ENCODE measurements around the gene NOL7. TPM values are rescaled to one million over a fixed set of nuclear protein-coding genes. Genes with fewer than 3 reads are reported as not detected.

The NOL7 gene
- total and polyA plus RNA-seq, 2 experiments from 2014 or later: 97.2 to 251 TPM

DNA sequence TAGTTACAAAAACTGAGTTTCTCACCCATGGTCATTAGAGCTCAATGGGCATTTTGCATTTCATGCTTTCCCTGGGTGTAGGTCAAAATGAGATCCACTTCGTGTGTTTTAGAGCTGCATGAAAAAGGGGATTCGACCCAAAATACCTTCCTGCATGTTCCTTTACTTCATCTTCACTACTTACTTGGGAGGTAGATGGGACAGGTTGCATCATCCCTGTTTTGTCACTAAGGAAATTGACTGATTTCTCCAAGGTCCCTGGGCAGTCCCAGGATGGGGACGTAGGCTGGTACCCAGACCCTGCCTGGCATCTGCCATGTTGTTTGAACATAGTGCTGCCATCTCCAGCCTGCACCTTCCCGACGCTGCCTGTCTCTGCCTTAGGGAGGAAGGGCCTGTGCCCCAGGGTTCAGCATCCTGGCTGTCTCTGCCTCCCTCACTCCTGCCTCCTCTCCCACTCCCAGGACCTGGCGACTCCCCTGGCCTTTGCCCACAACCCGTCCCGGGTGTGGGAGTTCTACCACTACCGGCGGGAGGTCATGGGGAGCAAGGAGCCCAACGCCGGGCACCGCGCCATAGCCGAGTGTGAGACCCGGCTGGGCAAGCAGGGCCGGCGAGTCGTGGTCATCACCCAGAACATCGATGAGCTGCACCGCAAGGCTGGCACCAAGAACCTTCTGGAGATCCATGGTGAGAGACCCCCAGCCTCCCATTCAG, 23.8 kb upstream of the NOL7 start:
- Histone ChIP-seq H3K9me2 (ENCODE audit: insufficient read depth) (no peaks in the 10 kb centered on the region), H3K4me3 (no peak overlapping the region), H3K4me2 (no peak overlapping the region), H3K36me3 (ENCODE audit: insufficient read depth) (peaks cover 8% of the 10 kb centered on the region; the same call in 1 of the 2 replicates), H3F3A (replicated peaks; ENCODE audit: low read depth) (no peaks in the 10 kb centered on the region; the same call in 1 of the 2 replicates), H3K27me3 (ENCODE audit: insufficient read depth) (no peaks in the 10 kb centered on the region), H3K79me2 (replicated peaks; ENCODE audit: insufficient read depth) (no peaks in the 10 kb centered on the region), H3K4me1 (ENCODE audit: insufficient read depth) (no peaks in the 10 kb centered on the region), H2AFZ (no peak overlapping the region), H4K20me1 (replicated peaks; ENCODE audit: insufficient read depth) (no peaks in the 10 kb centered on the region; the same call in 1 of the 2 replicates), H3K27ac (ENCODE audit: low read depth) (no peak overlapping the region)
- no peak for TF ChIP-seq CREB1 (CRISPR knock-in tag; IDR thresholded peaks at IDR 0.05; ENCODE audit: low read depth)
- TF ChIP-seq, protein P1, sequence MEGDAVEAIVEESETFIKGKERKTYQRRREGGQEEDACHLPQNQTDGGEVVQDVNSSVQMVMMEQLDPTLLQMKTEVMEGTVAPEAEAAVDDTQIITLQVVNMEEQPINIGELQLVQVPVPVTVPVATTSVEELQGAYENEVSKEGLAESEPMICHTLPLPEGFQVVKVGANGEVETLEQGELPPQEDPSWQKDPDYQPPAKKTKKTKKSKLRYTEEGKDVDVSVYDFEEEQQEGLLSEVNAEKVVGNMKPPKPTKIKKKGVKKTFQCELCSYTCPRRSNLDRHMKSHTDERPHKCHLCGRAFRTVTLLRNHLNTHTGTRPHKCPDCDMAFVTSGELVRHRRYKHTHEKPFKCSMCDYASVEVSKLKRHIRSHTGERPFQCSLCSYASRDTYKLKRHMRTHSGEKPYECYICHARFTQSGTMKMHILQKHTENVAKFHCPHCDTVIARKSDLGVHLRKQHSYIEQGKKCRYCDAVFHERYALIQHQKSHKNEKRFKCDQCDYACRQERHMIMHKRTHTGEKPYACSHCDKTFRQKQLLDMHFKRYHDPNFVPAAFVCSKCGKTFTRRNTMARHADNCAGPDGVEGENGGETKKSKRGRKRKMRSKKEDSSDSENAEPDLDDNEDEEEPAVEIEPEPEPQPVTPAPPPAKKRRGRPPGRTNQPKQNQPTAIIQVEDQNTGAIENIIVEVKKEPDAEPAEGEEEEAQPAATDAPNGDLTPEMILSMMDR (conservative IDR thresholded peaks at IDR 0.05; ENCODE audit: low read depth in 2 of 2): no peak
- no peak for TF ChIP-seq NANOG (IDR thresholded peaks at IDR 0.05; ENCODE audit: borderline replicate concordance)
- TF ChIP-seq, protein P2, sequence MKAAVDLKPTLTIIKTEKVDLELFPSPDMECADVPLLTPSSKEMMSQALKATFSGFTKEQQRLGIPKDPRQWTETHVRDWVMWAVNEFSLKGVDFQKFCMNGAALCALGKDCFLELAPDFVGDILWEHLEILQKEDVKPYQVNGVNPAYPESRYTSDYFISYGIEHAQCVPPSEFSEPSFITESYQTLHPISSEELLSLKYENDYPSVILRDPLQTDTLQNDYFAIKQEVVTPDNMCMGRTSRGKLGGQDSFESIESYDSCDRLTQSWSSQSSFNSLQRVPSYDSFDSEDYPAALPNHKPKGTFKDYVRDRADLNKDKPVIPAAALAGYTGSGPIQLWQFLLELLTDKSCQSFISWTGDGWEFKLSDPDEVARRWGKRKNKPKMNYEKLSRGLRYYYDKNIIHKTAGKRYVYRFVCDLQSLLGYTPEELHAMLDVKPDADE (IDR thresholded peaks at IDR 0.05): no peak
- TF ChIP-seq, protein P3, sequence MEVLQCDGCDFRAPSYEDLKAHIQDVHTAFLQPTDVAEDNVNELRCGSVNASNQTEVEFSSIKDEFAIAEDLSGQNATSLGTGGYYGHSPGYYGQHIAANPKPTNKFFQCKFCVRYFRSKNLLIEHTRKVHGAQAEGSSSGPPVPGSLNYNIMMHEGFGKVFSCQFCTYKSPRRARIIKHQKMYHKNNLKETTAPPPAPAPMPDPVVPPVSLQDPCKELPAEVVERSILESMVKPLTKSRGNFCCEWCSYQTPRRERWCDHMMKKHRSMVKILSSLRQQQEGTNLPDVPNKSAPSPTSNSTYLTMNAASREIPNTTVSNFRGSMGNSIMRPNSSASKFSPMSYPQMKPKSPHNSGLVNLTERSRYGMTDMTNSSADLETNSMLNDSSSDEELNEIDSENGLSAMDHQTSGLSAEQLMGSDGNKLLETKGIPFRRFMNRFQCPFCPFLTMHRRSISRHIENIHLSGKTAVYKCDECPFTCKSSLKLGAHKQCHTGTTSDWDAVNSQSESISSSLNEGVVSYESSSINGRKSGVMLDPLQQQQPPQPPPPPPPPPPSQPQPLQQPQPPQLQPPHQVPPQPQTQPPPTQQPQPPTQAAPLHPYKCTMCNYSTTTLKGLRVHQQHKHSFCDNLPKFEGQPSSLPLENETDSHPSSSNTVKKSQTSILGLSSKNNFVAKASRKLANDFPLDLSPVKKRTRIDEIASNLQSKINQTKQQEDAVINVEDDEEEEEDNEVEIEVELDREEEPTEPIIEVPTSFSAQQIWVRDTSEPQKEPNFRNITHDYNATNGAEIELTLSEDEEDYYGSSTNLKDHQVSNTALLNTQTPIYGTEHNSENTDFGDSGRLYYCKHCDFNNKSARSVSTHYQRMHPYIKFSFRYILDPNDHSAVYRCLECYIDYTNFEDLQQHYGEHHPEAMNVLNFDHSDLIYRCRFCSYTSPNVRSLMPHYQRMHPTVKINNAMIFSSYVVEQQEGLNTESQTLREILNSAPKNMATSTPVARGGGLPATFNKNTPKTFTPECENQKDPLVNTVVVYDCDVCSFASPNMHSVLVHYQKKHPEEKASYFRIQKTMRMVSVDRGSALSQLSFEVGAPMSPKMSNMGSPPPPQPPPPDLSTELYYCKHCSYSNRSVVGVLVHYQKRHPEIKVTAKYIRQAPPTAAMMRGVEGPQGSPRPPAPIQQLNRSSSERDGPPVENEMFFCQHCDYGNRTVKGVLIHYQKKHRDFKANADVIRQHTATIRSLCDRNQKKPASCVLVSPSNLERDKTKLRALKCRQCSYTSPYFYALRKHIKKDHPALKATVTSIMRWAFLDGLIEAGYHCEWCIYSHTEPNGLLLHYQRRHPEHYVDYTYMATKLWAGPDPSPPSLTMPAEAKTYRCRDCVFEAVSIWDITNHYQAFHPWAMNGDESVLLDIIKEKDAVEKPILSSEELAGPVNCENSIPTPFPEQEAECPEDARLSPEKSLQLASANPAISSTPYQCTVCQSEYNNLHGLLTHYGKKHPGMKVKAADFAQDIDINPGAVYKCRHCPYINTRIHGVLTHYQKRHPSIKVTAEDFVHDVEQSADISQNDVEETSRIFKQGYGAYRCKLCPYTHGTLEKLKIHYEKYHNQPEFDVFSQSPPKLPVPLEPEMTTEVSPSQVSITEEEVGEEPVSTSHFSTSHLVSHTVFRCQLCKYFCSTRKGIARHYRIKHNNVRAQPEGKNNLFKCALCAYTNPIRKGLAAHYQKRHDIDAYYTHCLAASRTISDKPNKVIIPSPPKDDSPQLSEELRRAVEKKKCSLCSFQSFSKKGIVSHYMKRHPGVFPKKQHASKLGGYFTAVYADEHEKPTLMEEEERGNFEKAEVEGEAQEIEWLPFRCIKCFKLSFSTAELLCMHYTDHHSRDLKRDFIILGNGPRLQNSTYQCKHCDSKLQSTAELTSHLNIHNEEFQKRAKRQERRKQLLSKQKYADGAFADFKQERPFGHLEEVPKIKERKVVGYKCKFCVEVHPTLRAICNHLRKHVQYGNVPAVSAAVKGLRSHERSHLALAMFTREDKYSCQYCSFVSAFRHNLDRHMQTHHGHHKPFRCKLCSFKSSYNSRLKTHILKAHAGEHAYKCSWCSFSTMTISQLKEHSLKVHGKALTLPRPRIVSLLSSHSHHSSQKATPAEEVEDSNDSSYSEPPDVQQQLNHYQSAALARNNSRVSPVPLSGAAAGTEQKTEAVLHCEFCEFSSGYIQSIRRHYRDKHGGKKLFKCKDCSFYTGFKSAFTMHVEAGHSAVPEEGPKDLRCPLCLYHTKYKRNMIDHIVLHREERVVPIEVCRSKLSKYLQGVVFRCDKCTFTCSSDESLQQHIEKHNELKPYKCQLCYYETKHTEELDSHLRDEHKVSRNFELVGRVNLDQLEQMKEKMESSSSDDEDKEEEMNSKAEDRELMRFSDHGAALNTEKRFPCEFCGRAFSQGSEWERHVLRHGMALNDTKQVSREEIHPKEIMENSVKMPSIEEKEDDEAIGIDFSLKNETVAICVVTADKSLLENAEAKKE (CRISPR knock-in tag; IDR thresholded peaks at IDR 0.05): no peak
- no peak for TF ChIP-seq EZH2 (IDR thresholded peaks at IDR 0.05; ENCODE audit: low read depth, unreplicated experiment)
- no peak for TF ChIP-seq ZNF114 (CRISPR knock-in tag; IDR thresholded peaks at IDR 0.05)
- TF ChIP-seq ZNF331 (CRISPR knock-in tag; IDR thresholded peaks at IDR 0.05; ENCODE audit: low read depth): no peak
- no peak for TF ChIP-seq STAT1 (IDR thresholded peaks at IDR 0.05; ENCODE audit: unreplicated experiment)
- TF ChIP-seq, protein P4, sequence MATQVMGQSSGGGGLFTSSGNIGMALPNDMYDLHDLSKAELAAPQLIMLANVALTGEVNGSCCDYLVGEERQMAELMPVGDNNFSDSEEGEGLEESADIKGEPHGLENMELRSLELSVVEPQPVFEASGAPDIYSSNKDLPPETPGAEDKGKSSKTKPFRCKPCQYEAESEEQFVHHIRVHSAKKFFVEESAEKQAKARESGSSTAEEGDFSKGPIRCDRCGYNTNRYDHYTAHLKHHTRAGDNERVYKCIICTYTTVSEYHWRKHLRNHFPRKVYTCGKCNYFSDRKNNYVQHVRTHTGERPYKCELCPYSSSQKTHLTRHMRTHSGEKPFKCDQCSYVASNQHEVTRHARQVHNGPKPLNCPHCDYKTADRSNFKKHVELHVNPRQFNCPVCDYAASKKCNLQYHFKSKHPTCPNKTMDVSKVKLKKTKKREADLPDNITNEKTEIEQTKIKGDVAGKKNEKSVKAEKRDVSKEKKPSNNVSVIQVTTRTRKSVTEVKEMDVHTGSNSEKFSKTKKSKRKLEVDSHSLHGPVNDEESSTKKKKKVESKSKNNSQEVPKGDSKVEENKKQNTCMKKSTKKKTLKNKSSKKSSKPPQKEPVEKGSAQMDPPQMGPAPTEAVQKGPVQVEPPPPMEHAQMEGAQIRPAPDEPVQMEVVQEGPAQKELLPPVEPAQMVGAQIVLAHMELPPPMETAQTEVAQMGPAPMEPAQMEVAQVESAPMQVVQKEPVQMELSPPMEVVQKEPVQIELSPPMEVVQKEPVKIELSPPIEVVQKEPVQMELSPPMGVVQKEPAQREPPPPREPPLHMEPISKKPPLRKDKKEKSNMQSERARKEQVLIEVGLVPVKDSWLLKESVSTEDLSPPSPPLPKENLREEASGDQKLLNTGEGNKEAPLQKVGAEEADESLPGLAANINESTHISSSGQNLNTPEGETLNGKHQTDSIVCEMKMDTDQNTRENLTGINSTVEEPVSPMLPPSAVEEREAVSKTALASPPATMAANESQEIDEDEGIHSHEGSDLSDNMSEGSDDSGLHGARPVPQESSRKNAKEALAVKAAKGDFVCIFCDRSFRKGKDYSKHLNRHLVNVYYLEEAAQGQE (IDR thresholded peaks at IDR 0.05; ENCODE audit: unreplicated experiment): no peak
- TF ChIP-seq POLR2AphosphoS5 (IDR thresholded peaks at IDR 0.05; ENCODE audit: low read depth): no peak
- no peak for TF ChIP-seq EZH2phosphoT487 (IDR thresholded peaks at IDR 0.05; ENCODE audit: unreplicated experiment)
- no peak for TF ChIP-seq JUNB (IDR thresholded peaks at IDR 0.05; ENCODE audit: unreplicated experiment)
- H3K36me3 Mint-ChIP-seq (ENCODE audit: low read depth): peaks cover 19% of the 10 kb centered on the region
- H3K4me1 Mint-ChIP-seq: 0 out of 3 replicates have a peak, but pooled peaks cover 2% of the 10 kb centered on the region
- ATAC-seq (no peak), DNase-seq (ENCODE audit: low spot score) (no peak)
- H3K4me3 Mint-ChIP-seq: no peak overlapping the region
- H3K27me3 Mint-ChIP-seq (ENCODE audit: insufficient read depth, low read depth, poor library complexity): no peaks in the 10 kb centered on the region
- no peaks in the 10 kb centered on the region for H3K9me3 Mint-ChIP-seq
- no peak overlapping the region for H3K27ac Mint-ChIP-seq
